Measurements from ENCODE around the gene REEP6.
"Not testable (repeated sequence)": the region's sequence is repeated elsewhere in the genome, so short reads cannot be mapped to it uniquely, and the experiment has no call there.

The REEP6 gene

GRCh38 chr19:1526979-1527649 is 36.1 kb downstream of the REEP6 start:
- no peak overlapping the region for H3K4me3 Mint-ChIP-seq
- no peaks in the 10 kb centered on the region for H3K36me3 Mint-ChIP-seq (ENCODE audit: low read depth)
- H3K27ac Mint-ChIP-seq, result no peak overlapping the region
- TF ChIP-seq CTCF (IDR thresholded peaks at IDR 0.05; ENCODE audit: unreplicated experiment in 3 of 3), result no peak
- peaks cover 59% of the 10 kb centered on the region for H3K27me3 Mint-ChIP-seq (ENCODE audit: low read depth)
- peaks cover 9% of the 10 kb centered on the region for H3K4me1 Mint-ChIP-seq
- no peaks in the 10 kb centered on the region for H3K9me3 Mint-ChIP-seq

DNA sequence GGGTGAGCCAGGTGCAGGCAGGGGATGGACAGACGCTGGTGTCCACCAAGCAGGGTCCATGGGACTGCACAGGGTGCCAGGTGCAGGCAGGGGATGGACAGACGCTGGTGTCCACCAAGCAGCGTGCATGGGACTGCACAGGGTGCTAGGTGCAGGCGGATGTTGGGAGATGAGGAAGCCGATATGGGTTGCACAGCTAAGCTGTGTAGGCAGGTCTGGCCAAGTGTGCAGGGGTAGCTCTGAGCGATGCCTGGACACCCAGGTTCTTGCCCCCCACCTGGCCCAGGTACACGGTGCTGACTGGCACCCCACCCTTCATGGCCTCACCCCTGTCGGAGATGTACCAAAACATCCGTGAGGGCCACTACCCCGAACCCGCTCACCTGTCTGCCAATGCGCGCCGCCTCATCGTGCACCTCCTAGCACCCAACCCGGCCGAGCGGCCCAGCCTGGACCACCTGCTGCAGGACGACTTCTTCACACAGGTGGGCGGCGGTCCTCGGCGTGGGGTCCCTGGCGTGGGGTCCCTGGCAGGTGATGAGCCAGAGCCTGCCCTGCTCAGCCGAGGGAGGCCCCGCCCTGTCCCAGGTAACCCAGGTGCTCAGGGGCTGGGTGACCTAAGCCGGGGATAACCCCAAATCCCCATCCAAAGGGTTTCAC is 36.8 kb downstream of the REEP6 start:
- Mint-ChIP-seq H3K9me3 (no peaks in the 10 kb centered on the region), H3K27me3 (ENCODE audit: low read depth) (peaks cover 59% of the 10 kb centered on the region), H3K4me3 (no peak overlapping the region), H3K36me3 (ENCODE audit: low read depth) (no peaks in the 10 kb centered on the region), H3K4me1 (peaks cover 8% of the 10 kb centered on the region), H3K27ac (no peak overlapping the region)
- no peak for TF ChIP-seq CTCF (IDR thresholded peaks at IDR 0.05; ENCODE audit: unreplicated experiment in 3 of 3)

DNA sequence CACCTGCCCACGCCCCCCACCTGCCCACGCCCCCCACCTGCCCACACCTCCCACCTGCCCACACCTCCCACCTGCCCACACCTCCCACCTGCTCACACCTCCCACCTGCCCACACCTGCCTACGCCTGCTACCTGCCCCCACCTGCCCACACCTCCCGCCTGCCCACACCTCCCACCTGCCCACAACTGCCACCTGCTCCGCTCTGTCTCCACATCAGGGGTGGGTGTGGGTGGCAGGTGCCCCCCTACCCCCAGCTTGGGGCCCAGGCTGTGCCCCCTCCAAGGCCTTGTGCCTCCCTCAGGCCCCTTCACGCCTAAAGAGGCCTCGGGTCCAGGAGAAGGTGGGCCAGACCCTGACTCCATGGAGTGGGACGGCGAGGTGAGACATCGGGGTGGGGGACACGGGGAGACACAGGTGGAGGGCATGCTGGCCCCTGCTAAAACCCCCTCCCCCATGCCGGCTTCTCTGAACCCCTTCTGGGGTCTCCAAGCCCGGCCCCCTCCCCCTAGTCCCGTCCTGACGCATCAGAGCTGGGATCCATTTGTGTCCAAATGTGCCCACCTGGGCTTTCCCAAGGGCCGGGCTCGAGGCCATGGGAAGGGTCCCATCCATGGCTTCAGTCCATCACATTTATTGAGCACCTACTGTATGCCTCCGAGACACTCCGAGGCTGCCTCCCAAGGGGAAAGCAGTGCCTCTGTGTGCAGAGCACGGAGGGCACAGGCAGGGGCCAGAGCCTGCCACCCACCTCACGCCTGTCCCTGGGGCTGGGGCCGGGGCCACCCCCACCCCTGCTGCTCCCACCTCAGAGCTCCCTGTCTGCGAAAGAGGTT is 37.8 kb downstream of the REEP6 start:
- peaks cover 8% of the 10 kb centered on the region for H3K4me1 Mint-ChIP-seq
- H3K9me3 Mint-ChIP-seq, result no peaks in the 10 kb centered on the region
- H3K4me3 Mint-ChIP-seq, result no peak overlapping the region
- H3K27ac Mint-ChIP-seq, result no peak overlapping the region
- H3K36me3 Mint-ChIP-seq (ENCODE audit: low read depth), result no peaks in the 10 kb centered on the region
- H3K27me3 Mint-ChIP-seq (ENCODE audit: low read depth), result peaks cover 51% of the 10 kb centered on the region
- no peak for TF ChIP-seq CTCF (IDR thresholded peaks at IDR 0.05; ENCODE audit: unreplicated experiment in 3 of 3)

GRCh38 chr19:1529430-1529816 is 38.4 kb downstream of the REEP6 start:
- H3K9me3 Mint-ChIP-seq, result no peaks in the 10 kb centered on the region
- TF ChIP-seq CTCF (IDR thresholded peaks at IDR 0.05; ENCODE audit: unreplicated experiment in 3 of 3), result no peak
- no peak overlapping the region for H3K27ac Mint-ChIP-seq
- peaks cover 48% of the 10 kb centered on the region for H3K27me3 Mint-ChIP-seq (ENCODE audit: low read depth)
- H3K4me1 Mint-ChIP-seq, result peaks cover 6% of the 10 kb centered on the region
- H3K4me3 Mint-ChIP-seq, result no peak overlapping the region
- H3K36me3 Mint-ChIP-seq (ENCODE audit: low read depth), result no peaks in the 10 kb centered on the region

GRCh38 chr19:1530856-1531255 is 39.9 kb downstream of the REEP6 start:
- H3K36me3 Mint-ChIP-seq (ENCODE audit: low read depth); H3K9me3 Mint-ChIP-seq; H3K4me1 Mint-ChIP-seq; H3K4me3 Mint-ChIP-seq; H3K27ac Mint-ChIP-seq: not testable (repeated sequence)
- peaks cover 39% of the 10 kb centered on the region for H3K27me3 Mint-ChIP-seq (ENCODE audit: low read depth)

GRCh38 chr19:1531587-1531986 is 40.6 kb downstream of the REEP6 start:
- Mint-ChIP-seq H3K27ac (no peak overlapping the region), H3K4me3 (no peak overlapping the region), H3K36me3 (ENCODE audit: low read depth) (no peaks in the 10 kb centered on the region), H3K9me3 (no peaks in the 10 kb centered on the region), H3K27me3 (ENCODE audit: low read depth) (peaks cover 32% of the 10 kb centered on the region), H3K4me1 (no peaks in the 10 kb centered on the region)
- TF ChIP-seq CTCF (IDR thresholded peaks at IDR 0.05; ENCODE audit: unreplicated experiment in 3 of 3), result no peak

All from nephron (organoid).